ENCODE results near the gene ATG9B.

Gene ATG9B

GRCh38 chr7:150980663-150981062 is 43.6 kb downstream of the ATG9B start:
- no peak overlapping the region for H3K4me3 ChIP-seq (ENCODE audit: low read depth in 1 of 2, low read length in 2 of 2)
- no peak overlapping the region for H3K27ac ChIP-seq (ENCODE audit: low read length)
- peaks cover 8% of the 10 kb centered on the region for H3K27me3 ChIP-seq (ENCODE audit: low read depth, low read length)
- H3K4me1 ChIP-seq (ENCODE audit: control insufficient read depth in 1 of 2, insufficient read depth in 2 of 2, low read length in 2 of 2) = peaks cover 3 to 37% of the 10 kb centered on the region in 2 donors
- H3K36me3 ChIP-seq (ENCODE audit: control insufficient read depth in 1 of 2, insufficient read depth in 2 of 2, low read length in 2 of 2) = no peaks in the 10 kb centered on the region
- H3K9me3 ChIP-seq (ENCODE audit: control insufficient read depth in 1 of 2, low read length in 2 of 2) = no peaks in the 10 kb centered on the region

- Histone ChIP-seq H3K4me3 (ENCODE audit: low read depth in 1 of 2, low read length in 2 of 2) (peak overlapping the region in 1 of 2 donors; percentile 68), H3K36me3 (ENCODE audit: control insufficient read depth in 1 of 2, insufficient read depth in 2 of 2, low read length in 2 of 2) (no peaks in the 10 kb centered on the region), H3K27me3 (ENCODE audit: low read depth, low read length) (peaks cover 8% of the 10 kb centered on the region), H3K27ac (ENCODE audit: low read length) (no peak overlapping the region), H3K9me3 (ENCODE audit: control insufficient read depth in 1 of 2, low read length in 2 of 2) (no peaks in the 10 kb centered on the region), H3K4me1 (ENCODE audit: control insufficient read depth in 1 of 2, insufficient read depth in 2 of 2, low read length in 2 of 2) (peaks cover 5 to 45% of the 10 kb centered on the region in 2 donors)
These were observed 44.4 kb downstream of the ATG9B start for GRCh38 chr7:150979713-150980390.

GRCh38 chr7:150978126-150978789 is 46.0 kb downstream of the ATG9B start, which contains the start of gene KCNH2:
TSS of gene KCNH2 (minus strand) at chr7:150978321. CDS start at chr7:150977913, 408 bp downstream.
- Histone ChIP-seq H3K4me1 (ENCODE audit: control insufficient read depth in 1 of 2, insufficient read depth in 2 of 2, low read length in 2 of 2) (peaks cover 5 to 61% of the 10 kb centered on the region in 2 donors), H3K9me3 (ENCODE audit: control insufficient read depth in 1 of 2, low read length in 2 of 2) (no peaks in the 10 kb centered on the region), H3K27ac (ENCODE audit: low read length) (no peak within 1 kb of the TSS), H3K36me3 (ENCODE audit: control insufficient read depth in 1 of 2, insufficient read depth in 2 of 2, low read length in 2 of 2) (no peaks in the 10 kb centered on the region), H3K27me3 (ENCODE audit: low read depth, low read length) (peaks cover 8% of the 10 kb centered on the region), H3K4me3 (ENCODE audit: low read depth in 1 of 2, low read length in 2 of 2) (peak within 1 kb of the TSS; percentile 46 to 69)

GRCh38 chr7:150977382-150978125 is 46.7 kb downstream of the ATG9B start:
- no peak overlapping the region for H3K27ac ChIP-seq (ENCODE audit: low read length)
- H3K27me3 ChIP-seq (ENCODE audit: low read depth, low read length) = peaks cover 8% of the 10 kb centered on the region
- peak overlapping the region; percentile 33 to 69 for H3K4me3 ChIP-seq (ENCODE audit: low read depth in 1 of 2, low read length in 2 of 2)
- no peaks in the 10 kb centered on the region for H3K36me3 ChIP-seq (ENCODE audit: control insufficient read depth in 1 of 2, insufficient read depth in 2 of 2, low read length in 2 of 2)
- no peaks in the 10 kb centered on the region for H3K9me3 ChIP-seq (ENCODE audit: control insufficient read depth in 1 of 2, low read length in 2 of 2)
- H3K4me1 ChIP-seq (ENCODE audit: control insufficient read depth in 1 of 2, insufficient read depth in 2 of 2, low read length in 2 of 2) = peaks cover 8 to 68% of the 10 kb centered on the region in 2 donors

- Histone ChIP-seq H3K9me3 (ENCODE audit: control insufficient read depth in 1 of 2, low read length in 2 of 2) (no peaks in the 10 kb centered on the region), H3K27me3 (ENCODE audit: low read depth, low read length) (peaks cover 8% of the 10 kb centered on the region), H3K36me3 (ENCODE audit: control insufficient read depth in 1 of 2, insufficient read depth in 2 of 2, low read length in 2 of 2) (no peaks in the 10 kb centered on the region), H3K4me1 (ENCODE audit: control insufficient read depth in 1 of 2, insufficient read depth in 2 of 2, low read length in 2 of 2) (peaks cover 16 to 76% of the 10 kb centered on the region in 2 donors), H3K27ac (ENCODE audit: low read length) (no peak overlapping the region), H3K4me3 (ENCODE audit: low read depth in 1 of 2, low read length in 2 of 2) (peak overlapping the region; percentile 33 to 69)
These were observed 47.5 kb downstream of the ATG9B start for GRCh38 chr7:150976529-150977381.

- Histone ChIP-seq H3K27ac (ENCODE audit: low read length) (no peak overlapping the region), H3K4me3 (ENCODE audit: low read depth in 1 of 2, low read length in 2 of 2) (peak overlapping the region; percentile 27 to 69), H3K27me3 (ENCODE audit: low read depth, low read length) (peaks cover 8% of the 10 kb centered on the region), H3K9me3 (ENCODE audit: control insufficient read depth in 1 of 2, low read length in 2 of 2) (no peaks in the 10 kb centered on the region), H3K36me3 (ENCODE audit: control insufficient read depth in 1 of 2, insufficient read depth in 2 of 2, low read length in 2 of 2) (no peaks in the 10 kb centered on the region), H3K4me1 (ENCODE audit: control insufficient read depth in 1 of 2, insufficient read depth in 2 of 2, low read length in 2 of 2) (peaks cover 22 to 86% of the 10 kb centered on the region in 2 donors)
These were observed 48.6 kb downstream of the ATG9B start for GRCh38 chr7:150975536-150976319.

GRCh38 chr7:150974468-150975391 is 49.6 kb downstream of the ATG9B start:
- H3K27ac ChIP-seq (ENCODE audit: low read length) = no peak overlapping the region

GRCh38 chr7:150973571-150974451 is 50.5 kb downstream of the ATG9B start:
- Histone ChIP-seq H3K4me1 (ENCODE audit: control insufficient read depth in 1 of 2, insufficient read depth in 2 of 2, low read length in 2 of 2) (peaks cover 28 to 86% of the 10 kb centered on the region in 2 donors), H3K36me3 (ENCODE audit: control insufficient read depth in 1 of 2, insufficient read depth in 2 of 2, low read length in 2 of 2) (no peaks in the 10 kb centered on the region), H3K9me3 (ENCODE audit: control insufficient read depth in 1 of 2, low read length in 2 of 2) (no peaks in the 10 kb centered on the region), H3K27me3 (ENCODE audit: low read depth, low read length) (peaks cover 8% of the 10 kb centered on the region), H3K4me3 (ENCODE audit: low read depth in 1 of 2, low read length in 2 of 2) (peak overlapping the region in 1 of 2 donors; percentile 69), H3K27ac (ENCODE audit: low read length) (no peak overlapping the region)

More at GRCh38 chr7:150974468-150975391, 49.6 kb downstream of the ATG9B start:
- H3K9me3 ChIP-seq (ENCODE audit: control insufficient read depth in 1 of 2, low read length in 2 of 2) = no peaks in the 10 kb centered on the region
- H3K4me3 ChIP-seq (ENCODE audit: low read depth in 1 of 2, low read length in 2 of 2) = peak overlapping the region; percentile 37 to 69
- no peaks in the 10 kb centered on the region for H3K36me3 ChIP-seq (ENCODE audit: control insufficient read depth in 1 of 2, insufficient read depth in 2 of 2, low read length in 2 of 2)
- H3K4me1 ChIP-seq (ENCODE audit: control insufficient read depth in 1 of 2, insufficient read depth in 2 of 2, low read length in 2 of 2) = peaks cover 28 to 86% of the 10 kb centered on the region in 2 donors
- H3K27me3 ChIP-seq (ENCODE audit: low read depth, low read length) = peaks cover 8% of the 10 kb centered on the region

GRCh38 chr7:150972741-150973140 is 51.6 kb downstream of the ATG9B start:
- H3K9me3 ChIP-seq (ENCODE audit: control insufficient read depth in 1 of 2, low read length in 2 of 2) = no peaks in the 10 kb centered on the region
- H3K27ac ChIP-seq (ENCODE audit: low read length) = no peak overlapping the region
- H3K4me1 ChIP-seq (ENCODE audit: control insufficient read depth in 1 of 2, insufficient read depth in 2 of 2, low read length in 2 of 2) = peaks cover 28 to 89% of the 10 kb centered on the region in 2 donors

More at GRCh38 chr7:150972741-150973140, 51.6 kb downstream of the ATG9B start:
- H3K4me3 ChIP-seq (ENCODE audit: low read depth in 1 of 2, low read length in 2 of 2) = no peak overlapping the region
- H3K36me3 ChIP-seq (ENCODE audit: control insufficient read depth in 1 of 2, insufficient read depth in 2 of 2, low read length in 2 of 2) = no peaks in the 10 kb centered on the region
- peaks cover 8% of the 10 kb centered on the region for H3K27me3 ChIP-seq (ENCODE audit: low read depth, low read length)
